ENCODE measurements around the gene AGAP1.

DNA sequence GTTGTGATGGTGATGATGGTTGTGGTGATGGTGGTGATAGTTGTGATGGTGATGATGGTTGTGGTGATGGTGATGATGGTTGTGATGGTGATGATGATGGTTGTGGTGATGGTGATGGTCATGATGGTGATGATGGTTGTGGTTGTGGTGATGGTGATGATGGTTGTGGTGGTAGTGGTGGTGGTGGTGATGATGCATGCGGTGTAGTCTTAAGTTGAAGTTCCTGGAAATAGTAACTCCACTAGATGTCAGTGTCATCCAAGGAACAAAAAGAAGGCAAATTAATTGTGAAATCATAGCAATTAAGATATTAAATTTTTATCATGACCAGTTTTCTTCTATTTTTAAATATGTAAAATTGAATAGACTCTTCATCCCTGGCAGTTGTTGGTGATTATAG lies 309.2 kb downstream of the AGAP1 start:
- TF ChIP-seq, protein P1, sequence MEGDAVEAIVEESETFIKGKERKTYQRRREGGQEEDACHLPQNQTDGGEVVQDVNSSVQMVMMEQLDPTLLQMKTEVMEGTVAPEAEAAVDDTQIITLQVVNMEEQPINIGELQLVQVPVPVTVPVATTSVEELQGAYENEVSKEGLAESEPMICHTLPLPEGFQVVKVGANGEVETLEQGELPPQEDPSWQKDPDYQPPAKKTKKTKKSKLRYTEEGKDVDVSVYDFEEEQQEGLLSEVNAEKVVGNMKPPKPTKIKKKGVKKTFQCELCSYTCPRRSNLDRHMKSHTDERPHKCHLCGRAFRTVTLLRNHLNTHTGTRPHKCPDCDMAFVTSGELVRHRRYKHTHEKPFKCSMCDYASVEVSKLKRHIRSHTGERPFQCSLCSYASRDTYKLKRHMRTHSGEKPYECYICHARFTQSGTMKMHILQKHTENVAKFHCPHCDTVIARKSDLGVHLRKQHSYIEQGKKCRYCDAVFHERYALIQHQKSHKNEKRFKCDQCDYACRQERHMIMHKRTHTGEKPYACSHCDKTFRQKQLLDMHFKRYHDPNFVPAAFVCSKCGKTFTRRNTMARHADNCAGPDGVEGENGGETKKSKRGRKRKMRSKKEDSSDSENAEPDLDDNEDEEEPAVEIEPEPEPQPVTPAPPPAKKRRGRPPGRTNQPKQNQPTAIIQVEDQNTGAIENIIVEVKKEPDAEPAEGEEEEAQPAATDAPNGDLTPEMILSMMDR (IDR thresholded peaks at IDR 0.05), result no peak
- no peak for TF ChIP-seq POLR2A (IDR thresholded peaks at IDR 0.05)
